Stimulated activated CD4-positive, alpha-beta T cell treated with anti-CD3 and anti-CD28 coated beads, Interleukin-4, amount 100 ng/mL, for 4 hours (primary cell): ENCODE data around the gene XPR1.
"Not testable (repeated sequence)": the region's sequence is repeated elsewhere in the genome, so short reads cannot be mapped to it uniquely, and the experiment has no call there.

Experiments used
- DNase-seq, 2 experiments: peaks; one replicate each; pipeline ENCODE4 v3.0.0-alpha.2; 2020

The XPR1 gene

GRCh38 chr1:180842491-180843275, 210.9 kb downstream of the XPR1 start:
- DNase-seq, result no peak

- DNase-seq, result no peak
These were observed 213.5 kb downstream of the XPR1 start for GRCh38 chr1:180845352-180845751.

GRCh38 chr1:180848191-180848590, 216.4 kb downstream of the XPR1 start:
- no peak for DNase-seq

GRCh38 chr1:180849031-180849775, 217.4 kb downstream of the XPR1 start:
- DNase-seq, result no peak

GRCh38 chr1:180851995-180852887, 220.4 kb downstream of the XPR1 start:
- no peak for DNase-seq

- no peak for DNase-seq
These were observed 222.2 kb downstream of the XPR1 start for GRCh38 chr1:180854001-180854400.

- no peak for DNase-seq
These were observed 222.6 kb downstream of the XPR1 start for GRCh38 chr1:180854456-180854855.

GRCh38 chr1:180857947-180858725, 226.3 kb downstream of the XPR1 start:
- DNase-seq, result not testable (repeated sequence)

GRCh38 chr1:180859306-180859705, 227.5 kb downstream of the XPR1 start:
- no peak for DNase-seq

GRCh38 chr1:180860535-180860934, 228.7 kb downstream of the XPR1 start:
- DNase-seq, result no peak

- no peak for DNase-seq
These were observed 230.5 kb downstream of the XPR1 start for GRCh38 chr1:180862305-180862704.

GRCh38 chr1:180863158-180863775, 231.4 kb downstream of the XPR1 start:
- no peak for DNase-seq

- DNase-seq, result no peak
These were observed 250.1 kb downstream of the XPR1 start for GRCh38 chr1:180881806-180882509.

GRCh38 chr1:180884588-180885300, 252.9 kb downstream of the XPR1 start:
- DNase-seq, result no peak

GRCh38 chr1:180886338-180886737, 254.5 kb downstream of the XPR1 start:
- DNase-seq, result no peak

GRCh38 chr1:180887841-180888240, 256.0 kb downstream of the XPR1 start:
- DNase-seq, result no peak

- no peak for DNase-seq
These were observed 257.0 kb downstream of the XPR1 start for GRCh38 chr1:180888870-180889269.

GRCh38 chr1:180889325-180889724, 257.5 kb downstream of the XPR1 start:
- no peak for DNase-seq

- DNase-seq, result no peak
These were observed 260.4 kb downstream of the XPR1 start for GRCh38 chr1:180892272-180892671.

GRCh38 chr1:180892675-180893074, 260.9 kb downstream of the XPR1 start:
- no peak for DNase-seq

- DNase-seq, result no peak
These were observed 261.8 kb downstream of the XPR1 start for GRCh38 chr1:180893614-180894013.
